ENCODE data around the gene RBKS.
A peak's percentile ranks its signal among the peaks of the same experiment; 100 is the strongest.
"Not testable (repeated sequence)": the region's sequence is repeated elsewhere in the genome, so short reads cannot be mapped to it uniquely, and the experiment has no call there.

Gene RBKS

DNA sequence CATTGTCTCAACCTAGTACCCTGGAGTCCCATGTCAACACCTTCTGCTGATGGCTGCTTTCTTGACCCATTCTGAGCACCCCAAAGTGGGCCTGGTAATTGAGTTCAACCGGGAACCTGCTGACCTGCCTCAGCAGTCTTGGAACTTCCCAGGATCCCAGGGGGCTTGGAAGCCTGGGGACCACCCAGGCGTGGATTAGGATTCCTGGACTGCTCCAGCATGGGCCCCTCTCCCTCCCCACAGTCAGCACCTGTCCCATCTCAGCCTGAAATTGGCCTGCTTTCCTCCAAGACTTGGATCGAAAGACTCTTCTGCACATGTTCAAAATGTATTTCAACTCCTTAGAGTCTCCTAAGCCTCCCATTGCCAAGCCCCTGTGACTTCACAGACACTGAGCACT lies 134.1 kb downstream of the RBKS start:
- no peak for DNase-seq

DNA sequence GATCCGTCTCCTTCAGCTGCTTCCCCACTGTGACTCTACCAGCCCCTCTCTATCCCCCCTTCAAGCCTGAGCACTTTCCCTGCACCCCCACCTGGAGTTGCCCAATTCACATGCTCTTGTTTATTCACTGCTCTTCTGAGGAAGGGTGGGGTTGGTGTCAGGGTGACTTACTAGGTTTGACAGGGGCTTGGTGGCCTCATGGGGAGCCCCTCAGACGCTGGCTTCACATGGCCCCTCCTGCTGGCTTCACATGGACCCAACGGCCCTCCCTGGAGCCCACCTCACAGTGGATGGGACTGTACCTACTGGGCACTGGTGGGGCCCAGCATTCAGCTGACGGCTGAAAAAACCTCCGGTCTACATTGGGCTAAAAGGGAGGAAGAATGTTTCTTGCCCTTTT lies 135.4 kb downstream of the RBKS start:
- no peak for DNase-seq

DNA sequence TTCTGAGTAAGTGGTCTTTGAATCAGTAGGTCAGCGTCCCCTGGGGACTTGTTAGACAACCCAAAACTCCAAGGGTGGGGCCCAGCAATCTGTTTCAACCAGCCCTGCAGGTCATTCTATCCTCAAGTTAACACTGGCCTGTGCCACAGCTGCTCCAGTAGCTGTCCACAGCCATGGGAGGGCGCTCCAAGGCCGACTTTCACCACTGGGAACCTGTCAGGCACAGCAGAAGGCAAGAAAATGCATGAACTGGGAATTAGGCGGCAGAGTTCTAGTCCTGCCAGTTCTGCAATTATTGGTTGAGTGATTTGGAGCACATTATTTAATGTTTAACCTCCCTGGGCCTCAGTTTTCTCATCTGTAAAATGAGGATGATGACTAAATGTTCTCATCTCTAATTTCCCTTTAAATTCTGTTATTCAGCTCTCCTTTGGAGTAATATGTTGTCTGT lies 136.0 kb downstream of the RBKS start:
- peak; percentile 12 to 43 for DNase-seq

DNA sequence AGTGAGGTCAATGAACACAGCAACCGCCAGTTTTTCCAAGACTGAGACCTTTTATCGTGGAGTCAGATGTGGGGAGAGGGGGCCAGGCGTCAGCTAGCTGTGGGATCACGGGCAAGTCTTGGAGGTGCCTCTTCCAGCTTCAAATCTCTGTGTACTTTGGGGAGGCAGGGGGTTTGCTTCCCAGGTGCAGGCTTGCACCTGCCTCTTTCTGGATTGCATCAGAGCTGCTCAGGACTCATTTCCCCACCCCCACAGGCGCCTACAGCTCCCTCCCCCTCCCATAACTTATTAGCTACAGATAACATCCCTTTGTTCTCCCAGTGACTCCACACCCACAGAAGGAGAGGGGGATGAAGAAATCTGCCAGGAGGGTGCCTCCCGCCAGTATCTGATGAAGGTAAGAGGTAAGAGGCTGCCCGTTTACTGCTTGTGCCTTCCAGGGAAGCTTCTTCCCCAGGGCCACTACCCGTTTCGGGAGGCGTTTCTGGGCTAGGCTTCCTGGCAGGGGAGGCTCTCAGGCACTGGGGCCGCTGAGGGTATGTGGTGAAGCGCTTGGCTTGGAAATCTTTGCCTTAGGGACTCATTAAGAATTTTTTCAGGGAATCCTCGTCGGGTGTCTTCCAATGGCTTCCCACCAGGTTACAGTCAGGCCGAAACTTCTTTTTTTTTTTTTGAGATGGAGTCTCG lies 137.5 kb downstream of the RBKS start:
- DNase-seq: peak in 1 of 2 experiments; percentile 27

DNA sequence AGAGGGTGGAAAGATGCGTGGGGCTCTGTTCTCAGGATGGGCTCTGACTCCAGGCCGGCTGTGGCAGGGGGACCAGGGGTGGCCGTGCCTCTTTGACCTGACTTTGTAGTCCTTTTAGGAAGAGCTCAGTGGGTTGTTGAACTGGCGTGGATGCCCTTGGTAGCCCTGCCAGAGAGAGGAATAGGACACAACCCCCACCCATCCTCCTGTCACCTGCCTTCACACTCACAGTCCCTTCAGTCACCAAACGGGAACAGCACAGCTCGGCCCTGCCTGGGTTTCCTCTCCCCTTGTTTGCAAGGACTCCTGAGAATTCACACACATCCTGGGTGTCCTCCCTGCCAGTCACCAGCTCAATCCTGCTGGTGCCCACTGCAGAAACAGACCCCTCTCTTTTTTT lies 138.8 kb downstream of the RBKS start:
- DNase-seq: no peak

DNA sequence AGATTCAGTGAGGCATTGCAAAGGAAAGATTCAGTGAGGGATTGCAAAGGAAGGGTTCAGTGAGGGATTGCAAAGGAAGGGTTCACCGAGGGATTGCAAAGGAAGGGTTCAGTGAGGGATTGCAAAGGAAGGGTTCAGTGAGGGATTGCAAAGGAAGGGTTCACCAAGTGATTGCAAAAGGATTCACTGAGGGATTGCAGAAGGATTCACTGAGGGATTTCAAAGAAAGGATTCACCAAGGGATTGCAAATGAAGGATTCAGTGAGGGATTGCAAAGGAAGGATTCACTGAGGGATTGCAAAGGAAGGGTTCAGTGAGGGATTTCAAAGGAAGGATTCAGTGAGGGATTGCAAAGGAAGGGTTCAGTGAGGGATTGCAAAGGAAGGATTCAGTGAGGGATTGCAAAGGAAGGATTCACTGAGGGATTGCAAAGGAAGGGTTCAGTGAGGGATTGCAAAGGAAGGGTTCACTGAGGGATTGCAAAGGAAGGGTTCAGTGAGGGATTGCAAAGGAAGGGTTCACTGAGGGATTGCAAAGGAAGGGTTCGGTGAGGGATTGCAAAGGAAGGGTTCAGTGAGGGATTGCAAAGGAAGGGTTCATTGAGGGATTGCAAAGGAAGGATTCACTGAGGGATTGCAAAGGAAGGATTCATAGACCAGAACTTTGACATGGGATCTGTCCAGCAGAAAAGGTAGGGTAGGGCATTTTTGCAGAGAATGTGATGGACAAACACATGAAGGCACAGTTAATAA lies 141.2 kb downstream of the RBKS start:
- DNase-seq: not testable (repeated sequence)

DNA sequence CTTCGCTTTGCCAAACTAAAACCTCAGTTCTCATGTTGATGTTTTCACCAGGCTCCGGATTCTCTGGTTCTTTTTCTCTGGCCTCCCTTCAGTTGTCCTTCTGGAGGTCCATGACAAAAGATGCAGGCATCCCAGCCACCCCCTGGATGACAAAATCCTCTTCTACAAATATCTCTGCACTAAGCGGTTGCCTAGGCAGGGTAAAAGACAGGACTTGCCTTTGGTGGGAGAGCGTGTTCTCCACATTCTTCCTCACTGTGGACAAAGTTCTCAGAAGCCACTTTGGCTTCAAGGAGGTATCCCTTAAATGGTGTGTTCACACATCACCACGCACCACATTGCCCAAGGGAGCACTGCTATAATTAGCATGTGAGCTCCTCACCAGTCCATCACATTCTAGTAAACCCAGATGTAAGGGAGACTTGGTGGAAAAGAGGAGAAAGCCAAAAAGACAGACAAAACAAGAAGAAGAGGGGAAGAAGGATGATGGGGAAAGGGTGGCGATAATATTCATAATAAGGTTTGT lies 142.3 kb downstream of the RBKS start:
- no peak for DNase-seq

DNA sequence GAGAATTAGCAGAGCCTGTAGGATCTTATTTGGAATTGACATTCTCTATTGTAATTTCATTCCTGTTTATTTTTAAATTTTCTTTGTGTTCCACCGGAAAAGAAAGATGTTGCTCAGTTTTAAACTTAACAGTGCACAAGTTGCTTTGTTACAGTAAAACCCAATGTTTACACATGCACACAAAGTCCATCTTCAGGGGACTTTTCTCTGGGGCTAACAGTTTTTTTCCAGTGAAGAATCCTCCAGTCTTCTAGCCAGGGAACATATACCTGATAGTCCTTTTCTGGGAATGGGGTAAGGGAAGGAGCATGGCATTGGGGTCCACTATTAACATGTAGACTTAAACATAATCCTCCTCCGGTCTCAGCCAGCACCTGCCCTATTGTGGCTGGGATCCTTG lies 143.9 kb downstream of the RBKS start:
- no peak for DNase-seq

DNA sequence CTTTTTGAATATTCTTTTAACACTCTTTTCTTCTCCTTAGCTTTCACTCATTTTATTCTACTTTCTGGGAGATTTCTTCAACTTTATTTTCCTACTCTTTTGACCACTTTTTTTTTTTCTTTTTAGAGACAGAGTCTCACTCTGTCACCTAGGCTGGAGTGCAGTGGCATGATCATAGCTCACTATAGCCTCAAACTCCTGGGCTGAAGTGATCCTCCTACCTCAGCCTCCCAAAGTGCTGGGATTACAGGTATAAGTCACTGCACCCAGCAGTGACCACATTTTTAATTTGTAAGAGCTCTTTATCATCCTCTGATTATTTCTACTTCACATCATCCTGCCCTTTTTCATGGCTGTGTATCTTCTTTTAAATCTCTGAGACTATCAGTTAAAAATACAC lies 144.7 kb downstream of the RBKS start:
- not testable (repeated sequence) for DNase-seq

DNA sequence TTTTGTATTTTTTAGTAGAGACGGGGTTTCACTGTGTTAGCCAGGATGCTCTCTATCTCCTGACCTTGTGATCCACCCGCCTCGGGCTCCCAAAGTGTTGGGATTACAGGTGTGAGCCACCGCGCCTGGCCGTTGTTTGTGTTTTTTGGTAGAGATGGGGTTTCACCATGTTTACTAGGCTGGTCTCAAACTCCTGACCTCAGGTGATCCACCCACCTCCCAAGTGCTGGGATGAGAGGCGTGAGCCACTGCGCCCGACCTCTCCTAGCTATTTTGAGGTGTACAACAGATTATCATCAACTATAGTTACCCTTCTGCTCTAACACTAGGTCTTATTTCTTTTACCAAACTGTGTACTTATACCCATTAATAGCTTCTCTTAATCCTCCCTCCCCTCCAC lies 147.6 kb downstream of the RBKS start:
- DNase-seq: no peak

DNA sequence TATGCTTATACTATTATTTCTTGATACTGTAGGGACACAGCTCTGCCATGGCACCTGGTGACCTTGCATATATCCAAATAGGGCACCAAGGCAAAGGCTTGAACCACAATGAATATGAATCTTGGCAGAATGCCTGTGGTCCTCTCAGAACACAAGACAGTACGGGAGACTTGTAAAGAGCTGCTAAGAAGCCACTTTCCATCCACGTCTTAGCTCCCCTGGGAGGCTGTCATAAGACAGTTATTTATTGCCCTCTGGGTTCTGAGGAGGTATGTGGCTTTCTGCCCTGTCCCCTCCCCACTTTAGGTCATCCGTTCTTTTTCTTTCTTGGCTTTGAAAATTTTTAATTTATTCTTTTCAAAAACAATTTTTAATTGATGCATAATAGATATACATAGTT lies 148.5 kb downstream of the RBKS start:
- DNase-seq: no peak

DNA sequence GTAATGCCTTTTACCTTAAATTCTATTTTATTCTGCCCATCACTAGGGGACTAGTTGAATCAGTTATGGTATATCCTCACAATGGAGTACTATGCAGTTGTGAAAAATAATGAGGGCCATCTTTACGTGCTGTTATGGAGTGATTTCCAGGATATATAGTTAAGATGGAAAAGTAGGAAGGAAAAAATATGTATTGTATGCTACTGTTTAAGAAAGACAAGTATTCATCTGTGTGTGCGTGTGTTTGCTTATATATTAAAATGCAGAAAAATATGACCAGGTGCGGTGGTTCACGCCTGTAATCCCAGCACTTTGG lies 151.2 kb downstream of the RBKS start:
- no peak for DNase-seq

DNA sequence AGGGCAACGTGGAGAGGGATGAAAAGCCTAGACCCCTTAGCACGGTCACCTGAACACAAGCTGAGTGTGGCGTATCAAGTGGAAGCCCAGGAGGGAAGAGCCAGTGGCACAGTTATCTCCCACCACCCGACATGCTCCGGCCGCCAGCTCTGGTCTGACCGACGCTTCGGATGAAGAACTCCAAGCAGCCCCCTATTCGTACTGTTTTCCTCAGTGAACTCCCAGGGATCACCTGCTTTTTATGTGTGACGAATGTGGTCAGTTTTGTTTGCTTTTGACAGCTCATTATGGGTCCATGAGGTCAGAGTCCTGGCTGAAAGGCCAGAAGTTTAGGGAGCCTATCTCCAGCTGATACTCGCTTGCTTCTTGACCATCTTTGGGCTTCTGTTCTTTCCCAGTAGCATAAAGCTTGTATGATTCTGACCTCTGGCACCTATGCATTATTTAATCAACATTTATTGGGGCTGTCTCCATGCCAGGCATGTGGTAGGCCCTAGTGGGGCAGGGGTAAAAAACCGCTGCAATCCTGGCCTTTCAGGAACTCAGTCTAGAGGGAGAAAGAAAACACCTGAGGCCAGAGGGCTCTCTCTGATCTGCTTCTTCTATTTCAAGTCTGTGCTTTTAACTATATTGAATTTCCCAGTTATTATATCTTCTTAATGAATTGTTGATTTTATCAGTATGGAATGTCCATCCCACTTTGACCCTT lies 151.7 kb downstream of the RBKS start:
- no peak for DNase-seq

DNA sequence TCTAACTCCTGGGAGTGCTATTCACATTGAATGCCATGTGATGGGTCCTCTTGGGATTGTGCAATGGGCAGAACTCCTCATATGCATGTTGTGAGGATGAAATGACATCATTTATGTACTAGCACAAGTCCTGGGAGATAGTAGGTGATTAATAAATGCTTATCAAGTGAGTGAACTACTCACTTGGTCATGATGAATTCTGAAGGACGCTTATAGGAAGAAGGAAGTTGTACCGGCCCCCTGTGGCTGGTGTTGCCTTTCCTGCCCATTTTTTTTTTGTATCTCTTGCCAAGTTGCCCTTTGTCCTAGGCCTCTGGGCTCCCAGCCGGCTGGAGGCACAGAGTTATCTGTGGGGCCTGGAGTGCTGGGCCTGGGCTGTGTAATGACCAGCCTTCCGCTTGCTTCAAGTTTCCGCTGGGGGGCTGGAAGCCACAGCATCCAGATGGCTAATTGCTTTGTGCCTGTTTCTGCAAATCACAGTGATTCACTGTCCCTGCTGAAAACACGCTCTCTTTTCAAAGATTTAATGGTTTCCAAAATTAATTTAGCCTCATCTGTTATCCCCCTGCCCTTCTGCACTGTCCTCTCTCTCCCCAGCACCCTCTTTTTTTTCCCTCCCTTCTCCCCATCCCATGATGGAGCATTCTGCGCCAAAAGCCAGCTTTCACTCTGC lies 152.4 kb downstream of the RBKS start:
- no peak for DNase-seq

DNA sequence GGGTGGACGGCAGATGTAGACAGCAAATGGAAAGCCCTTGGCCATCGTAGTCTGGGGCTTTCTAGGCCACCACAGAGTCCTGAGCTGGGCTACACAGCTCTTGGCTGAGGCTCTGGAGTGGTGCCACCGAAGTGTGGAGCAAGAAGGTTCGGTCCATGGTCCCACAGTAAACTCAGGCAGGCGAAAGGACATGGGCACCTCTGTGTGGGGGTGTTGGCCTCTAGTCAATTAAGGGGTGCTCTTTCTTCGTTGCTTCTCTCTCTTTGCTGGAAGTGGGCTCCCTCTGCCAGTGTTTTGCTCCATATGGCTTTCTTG lies 153.3 kb downstream of the RBKS start:
- DNase-seq: no peak

DNA sequence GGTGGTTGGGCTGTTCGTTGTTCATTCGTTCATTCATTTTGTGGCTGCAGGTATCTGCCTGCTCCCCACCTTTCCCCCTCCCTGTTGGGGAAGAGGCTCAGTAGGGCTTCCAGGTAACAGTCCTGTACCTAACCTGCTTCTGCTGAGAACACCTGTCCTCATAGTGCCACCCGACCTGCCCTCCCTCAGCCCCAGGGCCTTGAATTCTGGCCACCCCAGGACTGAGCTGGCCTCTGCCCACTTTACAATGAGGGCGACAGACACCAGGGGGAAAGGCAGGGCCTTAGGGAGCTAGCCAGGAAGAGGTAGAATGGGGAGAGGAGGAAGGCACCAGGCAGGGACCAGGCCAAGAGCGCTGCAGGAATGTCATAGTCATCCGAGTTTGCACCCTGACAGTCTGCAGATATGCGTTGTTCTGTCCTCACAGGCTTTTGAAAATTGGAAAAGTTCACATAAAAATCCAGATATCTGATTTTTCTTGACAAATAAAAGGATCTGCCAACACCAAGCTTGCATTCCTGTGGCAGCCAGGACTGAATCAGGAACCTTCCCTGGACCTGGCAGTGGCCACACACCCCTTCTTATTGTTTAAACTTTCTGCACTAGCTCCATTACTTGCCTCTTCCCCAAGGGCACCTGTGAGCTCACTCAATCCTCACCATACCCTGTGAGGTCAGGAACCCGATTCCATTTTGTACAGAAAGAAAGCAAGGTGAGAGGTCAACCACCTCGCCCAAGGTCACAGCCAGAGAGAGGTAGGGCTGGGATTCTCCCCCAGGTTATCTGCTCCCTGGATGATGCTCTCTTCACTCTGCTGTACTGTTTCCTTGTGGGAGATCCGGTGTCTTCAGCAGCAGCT lies 153.9 kb downstream of the RBKS start:
- no peak for DNase-seq

DNA sequence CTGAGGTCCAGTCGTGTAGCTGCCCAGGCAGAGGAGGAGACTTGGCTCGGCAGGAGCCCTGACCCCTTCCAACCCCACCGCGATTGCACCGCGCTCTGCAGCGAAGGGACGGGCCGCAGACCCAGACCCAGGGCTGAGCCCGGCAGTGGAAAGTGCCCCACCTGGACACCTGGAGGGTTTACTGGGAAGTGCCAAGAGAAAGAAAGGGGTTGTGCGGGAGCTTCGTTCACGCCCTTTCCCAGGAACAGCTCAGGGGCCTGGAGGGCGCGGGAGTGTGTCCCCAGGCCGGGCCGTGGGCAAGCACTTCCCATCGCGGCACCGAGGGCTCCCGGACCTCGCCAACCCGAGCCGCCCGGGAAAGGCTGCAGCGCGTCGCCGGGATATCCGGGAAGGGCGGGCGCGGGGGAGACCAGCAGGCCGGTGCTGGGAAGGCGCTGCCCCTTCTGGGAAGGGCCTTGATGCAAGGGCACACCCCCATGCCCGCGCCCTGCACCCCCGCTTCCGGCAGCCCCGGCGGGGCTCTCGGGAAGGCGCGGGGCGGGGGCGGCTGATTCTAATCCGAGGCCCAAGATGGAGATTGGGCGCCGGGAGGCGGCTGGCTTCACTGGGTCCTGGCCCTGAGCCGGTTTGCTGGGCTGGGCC lies 154.8 kb downstream of the RBKS start:
- peak in 1 of 2 experiments; percentile 48 for DNase-seq

DNA sequence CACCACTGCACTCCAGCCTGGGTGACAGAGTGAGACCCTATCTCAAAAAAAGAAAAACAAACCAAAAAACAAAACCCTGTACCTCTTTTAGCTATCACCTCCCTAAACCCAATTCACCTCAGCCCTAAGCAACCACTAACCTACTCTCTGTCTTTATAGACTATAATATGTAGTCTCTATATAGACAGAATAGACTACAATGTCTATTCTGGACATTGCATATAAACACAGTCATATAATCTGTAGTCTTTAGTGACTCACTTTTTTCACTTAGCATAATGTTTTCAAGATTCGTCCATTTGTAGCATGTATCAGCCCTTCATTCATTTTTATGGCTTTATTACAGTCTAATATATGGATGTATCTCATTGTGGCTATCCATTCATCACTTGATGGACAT lies 155.9 kb downstream of the RBKS start:
- no peak for DNase-seq

Measured in NCI-H1930 (cell line).